GM06990 (cell line): ENCODE data around the gene ACY1.

ENCODE experiments used
- DNase-seq: peaks from one replicate; pipeline ENCODE4 v3.0.0-alpha.2; 2011; ENCODE audit not compliant: insufficient read length; ENCODE audit errors: extremely low read depth
- H3K27me3 ChIP-seq: replicated peaks from 2 replicates; pipeline ENCODE4 v1.6.0; 2011; ENCODE audit warnings: low read length; ENCODE audit not compliant: control insufficient read depth, insufficient read depth
- H3K36me3 ChIP-seq: 2 replicates; pipeline ENCODE4 v1.5.1; 2011; ENCODE audit warnings: low read length; ENCODE audit not compliant: control insufficient read depth, insufficient read depth
- H3K4me3 ChIP-seq: replicated peaks from 2 replicates; pipeline ENCODE4 v1.5.1; 2011; ENCODE audit warnings: low read depth, mild to moderate bottlenecking, control low read depth, low read length
- CTCF ChIP-seq: IDR thresholded peaks from 2 replicates; pipeline ENCODE4 v1.5.1; 2011; ENCODE audit warnings: low read length, control low read depth, mild to moderate bottlenecking, inconsistent platforms; ENCODE audit not compliant: insufficient read depth, poor library complexity, severe bottlenecking

Gene ACY1

GRCh38 chr3:51961011-51961410, 22.3 kb upstream of the ACY1 start:
- Histone ChIP-seq H3K27me3 (no peaks in the 10 kb centered on the region), H3K4me3 (no peak overlapping the region), H3K36me3 (no peaks in the 10 kb centered on the region)
- TF ChIP-seq CTCF = no peak
- no peak for DNase-seq

- no peaks in the 10 kb centered on the region for H3K27me3 ChIP-seq
- H3K4me3 ChIP-seq = no peak overlapping the region
- no peaks in the 10 kb centered on the region for H3K36me3 ChIP-seq
- no peak for DNase-seq
- TF ChIP-seq CTCF = no peak
Observed at GRCh38 chr3:51961602-51962569, 21.4 kb upstream of the ACY1 start.

- H3K36me3 ChIP-seq = no peaks in the 10 kb centered on the region
- no peak overlapping the region for H3K4me3 ChIP-seq
- TF ChIP-seq CTCF = no peak
- DNase-seq = no peak
- no peaks in the 10 kb centered on the region for H3K27me3 ChIP-seq
Observed at GRCh38 chr3:51962854-51963530, 20.3 kb upstream of the ACY1 start.

GRCh38 chr3:51963951-51964451, 19.3 kb upstream of the ACY1 start:
- H3K4me3 ChIP-seq = no peak overlapping the region
- DNase-seq = no peak
- H3K27me3 ChIP-seq = no peaks in the 10 kb centered on the region
- H3K36me3 ChIP-seq = no peaks in the 10 kb centered on the region
- no peak for TF ChIP-seq CTCF

GRCh38 chr3:51964521-51964920, 18.8 kb upstream of the ACY1 start:
- no peak overlapping the region for H3K4me3 ChIP-seq

More at GRCh38 chr3:51964521-51964920, 18.8 kb upstream of the ACY1 start:
- H3K27me3 ChIP-seq = no peaks in the 10 kb centered on the region
- no peaks in the 10 kb centered on the region for H3K36me3 ChIP-seq
- TF ChIP-seq CTCF = no peak
- no peak for DNase-seq
